ENCODE results near the gene KIAA1958. TPM values are rescaled to one million over a fixed set of nuclear protein-coding genes. Genes with fewer than 3 reads are reported as not detected.

Gene KIAA1958
- total RNA-seq, 1 donor from 2014 or later = 12.0 TPM

- no peak overlapping the region for H2AFZ ChIP-seq (ENCODE audit: low read depth, low read length)
- FAIRE-seq (no peak), DNase-seq (ENCODE audit: low read depth) (no peak)
- H3K27me3 Mint-ChIP-seq (ENCODE audit: low read depth, unreplicated experiment) = no peaks in the 10 kb centered on the region
- no peak overlapping the region for H3K4me2 ChIP-seq (ENCODE audit: low read length)
- H3K27ac Mint-ChIP-seq (ENCODE audit: unreplicated experiment) = no peak overlapping the region
- H3K36me3 ChIP-seq (ENCODE audit: insufficient read depth, low read length) = no peaks in the 10 kb centered on the region
- no peak overlapping the region for H3K9ac ChIP-seq (ENCODE audit: low read length)
- no peak overlapping the region for H3K4me3 ChIP-seq (ENCODE audit: insufficient read depth, low read depth, low read length)
- H3K4me3 Mint-ChIP-seq (ENCODE audit: unreplicated experiment) = no peak overlapping the region
- peaks cover 6% of the 10 kb centered on the region for H3K4me1 Mint-ChIP-seq (ENCODE audit: low read depth, unreplicated experiment)
- H3K79me2 ChIP-seq (ENCODE audit: insufficient read depth, low read length) = no peaks in the 10 kb centered on the region
- no peaks in the 10 kb centered on the region for H3K27me3 ChIP-seq (ENCODE audit: insufficient read depth, low read length)
- H3K27ac ChIP-seq (ENCODE audit: low read depth, low read length) = no peak overlapping the region
- H3K36me3 Mint-ChIP-seq (ENCODE audit: low read depth, unreplicated experiment) = peaks cover 8% of the 10 kb centered on the region
- H3K4me1 ChIP-seq (ENCODE audit: insufficient read depth, low read length) = no peaks in the 10 kb centered on the region
- TF ChIP-seq CTCF (IDR thresholded peaks at IDR 0.05; ENCODE audit: insufficient read depth, low read depth, low read length) = no peak
- TF ChIP-seq EZH2 (IDR thresholded peaks at IDR 0.05; ENCODE audit: insufficient read depth, low read length) = no peak
- no peaks in the 10 kb centered on the region for H3K9me3 Mint-ChIP-seq (ENCODE audit: unreplicated experiment)
- H3K9me3 ChIP-seq (ENCODE audit: insufficient read depth, low read depth, low read length) = no peaks in the 10 kb centered on the region
- no peaks in the 10 kb centered on the region for H4K20me1 ChIP-seq (ENCODE audit: insufficient read depth, low read length)
These were observed 133.8 kb downstream of the KIAA1958 start for GRCh38 chr9:112620388-112620787.

GRCh38 chr9:112621018-112621655 lies 134.5 kb downstream of the KIAA1958 start:
- H3K9me3 Mint-ChIP-seq (ENCODE audit: unreplicated experiment) = no peaks in the 10 kb centered on the region
- Histone ChIP-seq H3K4me3 (ENCODE audit: insufficient read depth, low read depth, low read length) (no peak overlapping the region), H3K79me2 (ENCODE audit: insufficient read depth, low read length) (no peaks in the 10 kb centered on the region), H3K9ac (ENCODE audit: low read length) (no peak overlapping the region), H3K9me3 (ENCODE audit: insufficient read depth, low read depth, low read length) (no peaks in the 10 kb centered on the region), H3K4me1 (ENCODE audit: insufficient read depth, low read length) (no peaks in the 10 kb centered on the region), H3K27me3 (ENCODE audit: insufficient read depth, low read length) (no peaks in the 10 kb centered on the region), H2AFZ (ENCODE audit: low read depth, low read length) (no peak overlapping the region), H3K4me2 (ENCODE audit: low read length) (no peak overlapping the region), H3K27ac (ENCODE audit: low read depth, low read length) (no peak overlapping the region), H4K20me1 (ENCODE audit: insufficient read depth, low read length) (no peaks in the 10 kb centered on the region), H3K36me3 (ENCODE audit: insufficient read depth, low read length) (no peaks in the 10 kb centered on the region)
- peaks cover 6% of the 10 kb centered on the region for H3K4me1 Mint-ChIP-seq (ENCODE audit: low read depth, unreplicated experiment)
- H3K4me3 Mint-ChIP-seq (ENCODE audit: unreplicated experiment) = no peak overlapping the region
- no peak for FAIRE-seq
- H3K36me3 Mint-ChIP-seq (ENCODE audit: low read depth, unreplicated experiment) = peaks cover 8% of the 10 kb centered on the region
- no peaks in the 10 kb centered on the region for H3K27me3 Mint-ChIP-seq (ENCODE audit: low read depth, unreplicated experiment)
- no peak for DNase-seq (ENCODE audit: low read depth)
- no peak overlapping the region for H3K27ac Mint-ChIP-seq (ENCODE audit: unreplicated experiment)
- no peak for TF ChIP-seq EZH2 (IDR thresholded peaks at IDR 0.05; ENCODE audit: insufficient read depth, low read length)
- TF ChIP-seq CTCF (IDR thresholded peaks at IDR 0.05; ENCODE audit: insufficient read depth, low read depth, low read length) = no peak

GRCh38 chr9:112623198-112623597 lies 136.6 kb downstream of the KIAA1958 start:
- no peak for FAIRE-seq
- Histone ChIP-seq H3K27me3 (ENCODE audit: insufficient read depth, low read length) (no peaks in the 10 kb centered on the region), H3K4me1 (ENCODE audit: insufficient read depth, low read length) (no peaks in the 10 kb centered on the region), H3K79me2 (ENCODE audit: insufficient read depth, low read length) (no peaks in the 10 kb centered on the region), H3K4me2 (ENCODE audit: low read length) (no peak overlapping the region), H2AFZ (ENCODE audit: low read depth, low read length) (no peak overlapping the region), H3K9me3 (ENCODE audit: insufficient read depth, low read depth, low read length) (no peaks in the 10 kb centered on the region), H3K27ac (ENCODE audit: low read depth, low read length) (no peak overlapping the region), H3K4me3 (ENCODE audit: insufficient read depth, low read depth, low read length) (no peak overlapping the region), H3K36me3 (ENCODE audit: insufficient read depth, low read length) (no peaks in the 10 kb centered on the region), H3K9ac (ENCODE audit: low read length) (no peak overlapping the region), H4K20me1 (ENCODE audit: insufficient read depth, low read length) (no peaks in the 10 kb centered on the region)
- Mint-ChIP-seq H3K4me1 (ENCODE audit: low read depth, unreplicated experiment) (peaks cover 6% of the 10 kb centered on the region), H3K36me3 (ENCODE audit: low read depth, unreplicated experiment) (peaks cover 2% of the 10 kb centered on the region), H3K4me3 (ENCODE audit: unreplicated experiment) (no peak overlapping the region), H3K27ac (ENCODE audit: unreplicated experiment) (no peak overlapping the region), H3K27me3 (ENCODE audit: low read depth, unreplicated experiment) (no peaks in the 10 kb centered on the region), H3K9me3 (ENCODE audit: unreplicated experiment) (no peaks in the 10 kb centered on the region)
- DNase-seq (ENCODE audit: low read depth) = no peak
- TF ChIP-seq EZH2 (IDR thresholded peaks at IDR 0.05; ENCODE audit: insufficient read depth, low read length) (no peak), CTCF (IDR thresholded peaks at IDR 0.05; ENCODE audit: insufficient read depth, low read depth, low read length) (no peak)

All from astrocyte (in vitro differentiated cells and primary cell).